Large intestine (tissue), 3 donors: Measurements from ENCODE around the gene SETD3. TPM values are rescaled to one million over a fixed set of nuclear protein-coding genes. Genes with fewer than 3 reads are reported as not detected.

ENCODE experiments used
- DNase-seq, 2 donors: peaks; one replicate each; pipeline versions ENCODE4 v3.0.0 to v3.0.0-alpha.2; 2013
- H3K27ac ChIP-seq: one replicate; pipeline ENCODE4 v1.5.1; 2013; ENCODE audit warnings: low read length
- H3K27me3 ChIP-seq: 2 replicates; pipeline ENCODE4 v1.6.1; 2013; ENCODE audit warnings: low read length; ENCODE audit not compliant: control insufficient read depth, insufficient read depth
- H3K36me3 ChIP-seq: 2 replicates; pipeline ENCODE4 v1.6.1; 2013; ENCODE audit warnings: low read length; ENCODE audit not compliant: control insufficient read depth, insufficient read depth
- H3K4me1 ChIP-seq: one replicate; pipeline ENCODE4 v1.6.1; 2013; ENCODE audit warnings: low read length; ENCODE audit not compliant: control insufficient read depth, insufficient read depth
- H3K4me3 ChIP-seq: one replicate; pipeline ENCODE4 v1.5.1; 2013; ENCODE audit warnings: low read length
- H3K9me3 ChIP-seq: one replicate; pipeline ENCODE4 v1.6.1; 2013; ENCODE audit warnings: mild to moderate bottlenecking, low read depth, low read length, moderate library complexity; ENCODE audit not compliant: control insufficient read depth
- WGBS: methylation state at CpG from one replicate; pipeline ENCODE4 v1.1.5; 2013; ENCODE audit warnings: low lambda C conversion rate; ENCODE audit not compliant: insufficient coverage; 5-methylcytosine and 5-hydroxymethylcytosine counted together
- polyA plus RNA-seq: library from polyadenylated mRNA; unstranded; fragments of 120-200 nt; gene quantifications from one replicate; pipeline ENCODE4 v1.2.1, GENCODE V29; 2013

SETD3 gene
- polyA plus RNA-seq, 1 donor = 56.9 TPM

- no peaks in the 10 kb centered on the region for H3K36me3 ChIP-seq
- 60% methylated on average over 1 of the region's 2 CpGs for WGBS
- H3K9me3 ChIP-seq = no peaks in the 10 kb centered on the region
- no peaks in the 10 kb centered on the region for H3K27me3 ChIP-seq
- DNase-seq = no peak
- no peak overlapping the region for H3K27ac ChIP-seq
- peaks cover 2% of the 10 kb centered on the region for H3K4me1 ChIP-seq
- H3K4me3 ChIP-seq = no peak overlapping the region
These were observed 3.4 kb upstream of the SETD3 start for GRCh38 chr14:99484106-99484505.

- Histone ChIP-seq H3K27me3 (no peaks in the 10 kb centered on the region), H3K4me1 (peaks cover 2% of the 10 kb centered on the region), H3K4me3 (peak overlapping the region; percentile 87), H3K36me3 (no peaks in the 10 kb centered on the region), H3K27ac (peak overlapping the region; percentile 79), H3K9me3 (no peaks in the 10 kb centered on the region)
- no CpG with 5 or more reads among the region's 17 CpGs for WGBS
- DNase-seq = peak; percentile 16 to 50
These were observed 1.1 kb upstream of the SETD3 start for GRCh38 chr14:99481745-99482099.

GRCh38 chr14:99480917-99481744, 472 bp upstream of the SETD3 start, which contains the start of gene CCNK:
TSS of gene CCNK (plus strand) at chr14:99481409. CDS start at chr14:99492678, 11,269 bp downstream.
- WGBS = no CpG with 5 or more reads among the region's 82 CpGs
- Histone ChIP-seq H3K4me1 (peaks cover 2% of the 10 kb centered on the region), H3K27ac (peak within 1 kb of the TSS; percentile 79), H3K9me3 (no peaks in the 10 kb centered on the region), H3K36me3 (no peaks in the 10 kb centered on the region), H3K4me3 (peak within 1 kb of the TSS; percentile 87), H3K27me3 (no peaks in the 10 kb centered on the region)
- peak; percentile 100 for DNase-seq

GRCh38 chr14:99479160-99479905, 1.3 kb downstream of the SETD3 start:
- peaks cover 2% of the 10 kb centered on the region for H3K4me1 ChIP-seq
- WGBS = no CpG with 5 or more reads among the region's 18 CpGs
- H3K27me3 ChIP-seq = no peaks in the 10 kb centered on the region
- DNase-seq = peak in 1 of 2 donors; percentile 21
- H3K36me3 ChIP-seq = no peaks in the 10 kb centered on the region
- H3K27ac ChIP-seq = peak overlapping the region; percentile 74
- H3K4me3 ChIP-seq = peak overlapping the region; percentile 82
- no peaks in the 10 kb centered on the region for H3K9me3 ChIP-seq

GRCh38 chr14:99478128-99478527, 2.5 kb downstream of the SETD3 start:
- H3K27me3 ChIP-seq = no peaks in the 10 kb centered on the region
- DNase-seq = peak; percentile 37 to 72
- no peaks in the 10 kb centered on the region for H3K36me3 ChIP-seq
- H3K9me3 ChIP-seq = no peaks in the 10 kb centered on the region
- H3K4me3 ChIP-seq = peak overlapping the region; percentile 82
- H3K27ac ChIP-seq = peak overlapping the region; percentile 74
- H3K4me1 ChIP-seq = peaks cover 2% of the 10 kb centered on the region
- no CpG with 5 or more reads among the region's 4 CpGs for WGBS

GRCh38 chr14:99476864-99477263, 3.8 kb downstream of the SETD3 start:
- no peaks in the 10 kb centered on the region for H3K27me3 ChIP-seq
- no peak overlapping the region for H3K27ac ChIP-seq
- H3K4me3 ChIP-seq = no peak overlapping the region
- no peaks in the 10 kb centered on the region for H3K36me3 ChIP-seq
- DNase-seq = no peak
- H3K4me1 ChIP-seq = no peaks in the 10 kb centered on the region
- no peaks in the 10 kb centered on the region for H3K9me3 ChIP-seq
- WGBS = 89% methylated on average over 1 of the region's 1 CpG

- Histone ChIP-seq H3K27ac (no peak overlapping the region), H3K9me3 (no peaks in the 10 kb centered on the region), H3K27me3 (no peaks in the 10 kb centered on the region), H3K36me3 (no peaks in the 10 kb centered on the region), H3K4me3 (no peak overlapping the region), H3K4me1 (no peaks in the 10 kb centered on the region)
- no CpG with 5 or more reads among the region's 2 CpGs for WGBS
- no peak for DNase-seq
These were observed 5.0 kb downstream of the SETD3 start for GRCh38 chr14:99475660-99476059.

- Histone ChIP-seq H3K4me1 (no peaks in the 10 kb centered on the region), H3K27ac (no peak overlapping the region), H3K9me3 (no peaks in the 10 kb centered on the region), H3K4me3 (no peak overlapping the region), H3K27me3 (no peaks in the 10 kb centered on the region), H3K36me3 (no peaks in the 10 kb centered on the region)
- no peak for DNase-seq
- no CpG with 5 or more reads among the region's 9 CpGs for WGBS
These were observed 5.5 kb downstream of the SETD3 start for GRCh38 chr14:99475179-99475578.

- no peak overlapping the region for H3K27ac ChIP-seq
- no peaks in the 10 kb centered on the region for H3K36me3 ChIP-seq
- H3K27me3 ChIP-seq = no peaks in the 10 kb centered on the region
- WGBS = 90% methylated on average over 2 of the region's 3 CpGs
- H3K4me1 ChIP-seq = peaks cover 6% of the 10 kb centered on the region
- H3K9me3 ChIP-seq = no peaks in the 10 kb centered on the region
- DNase-seq = no peak
- H3K4me3 ChIP-seq = no peak overlapping the region
These were observed 7.2 kb downstream of the SETD3 start for GRCh38 chr14:99473458-99473857.

GRCh38 chr14:99472937-99473336, 7.7 kb downstream of the SETD3 start:
- no peak overlapping the region for H3K27ac ChIP-seq
- no peak for DNase-seq
- H3K9me3 ChIP-seq = no peaks in the 10 kb centered on the region
- H3K4me3 ChIP-seq = no peak overlapping the region
- peaks cover 11% of the 10 kb centered on the region for H3K4me1 ChIP-seq
- no CpG with 5 or more reads among the region's 4 CpGs for WGBS
- no peaks in the 10 kb centered on the region for H3K36me3 ChIP-seq
- no peaks in the 10 kb centered on the region for H3K27me3 ChIP-seq
